GM23248 (cell line): Measurements from ENCODE around the gene AFF3.

Experiments
- EZH2 ChIP-seq: fragments of 200-600 bp; sonication (generic); IDR thresholded peaks from 2 replicates; pipeline ENCODE4 v1.6.1; 2018; ENCODE audit warnings: antibody characterized with exemption, mild to moderate bottlenecking; ENCODE audit not compliant: insufficient read depth, poor library complexity, severe bottlenecking
- EZH2phosphoT487 ChIP-seq: fragments of 200-600 bp; sonication (generic); IDR thresholded peaks from 2 replicates; pipeline ENCODE4 v1.6.1; 2018; ENCODE audit warnings: antibody characterized with exemption, moderate library complexity, mild to moderate bottlenecking, low read depth; ENCODE audit not compliant: insufficient read depth

- no peak for TF ChIP-seq EZH2
- no peak for TF ChIP-seq EZH2phosphoT487
Observed at GRCh38 chr2:99977966-99978365, 164.4 kb downstream of the AFF3 start.
